Nucleus accumbens (tissue), 56 donors: ENCODE results near the gene OR2D3.
"Not testable (repeated sequence)": the region's sequence is repeated elsewhere in the genome, so short reads cannot be mapped to it uniquely, and the experiment has no call there.

Experiments used
- DNase-seq, 56 donors: peaks; one replicate each; lab custom pipeline; 2025; lab: John Stamatoyannopoulos, UW

OR2D3 gene

DNA sequence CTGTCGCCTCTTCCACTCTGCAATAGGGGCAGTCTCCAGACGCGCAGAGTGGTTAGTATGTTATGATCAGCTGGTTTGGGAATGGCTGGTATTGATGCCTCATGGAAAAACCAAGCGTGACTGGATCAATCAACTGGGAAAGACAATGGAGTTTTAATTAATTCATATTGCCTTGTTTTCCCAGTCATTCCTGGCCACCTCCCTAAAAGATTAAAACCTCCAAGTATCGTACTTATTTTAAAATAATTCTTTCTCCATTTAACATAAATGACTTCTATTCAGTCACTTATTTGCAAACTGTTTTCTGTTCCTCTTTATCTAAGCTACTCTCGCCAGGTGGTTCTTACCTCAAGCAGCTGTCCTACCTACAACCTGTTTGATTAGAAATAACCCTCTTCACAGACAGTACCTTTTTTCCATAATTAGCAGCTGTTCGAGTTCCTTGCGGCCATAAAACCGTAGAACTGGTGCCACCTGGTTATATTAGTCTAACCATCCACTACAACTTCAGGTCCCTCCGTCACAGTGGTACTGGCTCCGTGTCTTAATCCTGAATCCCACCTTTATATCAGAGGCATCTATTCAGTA lies 6.3 kb downstream of the OR2D3 start:
- peak in 1 of 56 donors; percentile 14 for DNase-seq

GRCh38 chr11:6928916-6929315 lies 8.1 kb downstream of the OR2D3 start:
- DNase-seq, result no peak

DNA sequence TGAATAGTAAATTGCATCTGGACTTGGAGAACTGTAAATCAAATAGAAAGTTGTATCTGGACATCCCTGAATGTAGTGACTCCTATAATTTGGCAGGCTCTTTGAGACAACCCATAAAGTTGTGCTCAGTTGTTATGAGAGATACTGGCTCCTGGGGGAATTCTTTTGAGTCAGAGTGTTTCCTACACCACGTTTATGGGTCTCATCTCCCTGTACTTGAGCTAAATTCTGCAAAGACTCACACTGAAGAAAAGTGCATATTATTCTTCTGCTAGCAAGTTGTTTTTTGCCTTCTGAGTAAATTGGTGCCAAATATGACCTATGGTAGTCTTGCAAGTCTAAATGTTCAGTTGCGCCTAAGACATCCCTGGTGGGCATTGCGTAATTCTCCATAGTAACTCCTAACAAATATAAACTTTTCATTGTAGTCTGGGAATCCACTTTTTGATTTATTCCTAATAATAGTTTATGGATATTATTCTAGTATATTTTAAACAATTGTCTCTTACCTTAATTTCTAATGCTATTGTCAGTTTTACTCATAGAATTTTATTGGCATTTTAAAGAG lies 10.4 kb downstream of the OR2D3 start:
- DNase-seq, result no peak

DNA sequence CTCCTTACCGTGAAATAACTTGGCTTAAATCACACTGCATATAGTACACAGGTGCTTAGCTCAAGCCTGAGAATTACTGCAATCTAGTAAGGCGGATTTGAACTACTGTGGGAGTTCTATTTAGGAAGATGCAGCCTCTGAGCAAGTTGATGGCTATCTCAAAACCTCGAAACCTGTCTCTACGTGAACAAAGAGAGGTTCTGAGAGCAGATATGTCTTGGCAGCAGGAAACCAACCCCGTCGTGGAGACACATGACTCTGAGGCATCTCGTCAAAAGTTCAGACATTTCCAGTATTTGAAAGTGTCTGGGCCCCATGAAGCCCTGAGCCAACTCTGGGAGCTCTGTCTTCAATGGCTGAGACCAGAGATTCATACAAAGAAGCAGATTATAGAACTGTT lies 11.3 kb downstream of the OR2D3 start:
- no peak for DNase-seq

DNA sequence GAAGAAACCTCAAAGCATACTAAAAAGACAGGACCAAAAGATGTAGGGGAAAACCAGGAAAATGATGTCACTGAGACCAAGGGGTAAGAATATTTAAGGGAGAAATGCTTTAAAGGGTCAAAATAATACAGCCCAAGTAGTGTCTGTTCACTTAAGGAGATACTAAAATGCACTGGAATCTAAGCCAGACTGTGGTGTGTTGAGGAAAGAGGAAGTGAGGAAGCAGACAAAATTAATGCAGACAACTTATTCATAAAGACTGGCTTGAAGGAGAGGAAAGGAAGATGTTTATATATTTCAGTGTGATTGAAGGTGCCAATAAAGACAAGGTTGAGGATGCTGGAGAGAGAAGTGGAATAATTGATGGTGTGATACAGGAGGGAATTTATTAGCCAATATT lies 21.2 kb downstream of the OR2D3 start:
- no peak for DNase-seq

DNA sequence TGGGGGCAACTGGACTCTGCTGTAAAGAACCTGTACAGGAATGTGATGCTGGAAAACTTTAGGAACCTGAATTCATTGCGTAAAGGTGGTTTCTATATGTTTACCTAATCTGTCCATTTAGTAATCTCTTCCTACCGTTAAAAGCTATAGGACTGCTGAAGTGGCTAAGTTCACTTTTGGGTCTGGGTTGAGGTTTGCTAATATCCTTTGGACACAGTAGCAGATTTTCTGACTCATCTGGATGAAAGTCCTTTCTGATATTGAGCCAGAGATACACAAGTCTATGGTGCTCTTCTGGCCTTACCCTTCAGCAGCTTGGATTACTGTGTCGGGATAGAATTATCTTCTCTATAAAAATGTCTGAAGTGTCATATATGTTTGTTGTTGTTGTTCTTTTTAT lies 22.3 kb downstream of the OR2D3 start:
- no peak for DNase-seq

DNA sequence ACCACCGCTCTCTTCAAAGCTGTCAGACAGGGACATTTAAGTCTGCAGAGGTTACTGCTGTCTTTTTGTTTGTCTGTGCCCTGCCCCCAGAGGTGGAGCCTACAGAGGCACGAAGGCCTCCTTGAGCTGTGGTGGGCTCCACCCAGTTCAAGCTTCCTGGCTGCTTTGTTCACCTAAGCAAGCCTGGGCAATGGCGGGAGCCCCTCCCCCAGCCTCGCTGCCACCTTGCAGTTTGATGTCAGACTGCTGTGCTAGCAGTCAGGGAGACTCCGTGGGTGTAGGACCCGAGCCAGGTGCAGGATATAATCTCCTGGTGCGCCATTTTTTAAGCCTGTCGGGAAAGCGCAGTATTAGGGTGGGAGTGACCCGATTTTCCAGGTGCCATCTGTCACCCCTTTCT lies 33.4 kb downstream of the OR2D3 start:
- not testable (repeated sequence) for DNase-seq

- no peak for DNase-seq
Observed at GRCh38 chr11:6962141-6962540, 41.3 kb downstream of the OR2D3 start.

GRCh38 chr11:6962673-6963072 lies 41.9 kb downstream of the OR2D3 start:
- DNase-seq, result no peak

DNA sequence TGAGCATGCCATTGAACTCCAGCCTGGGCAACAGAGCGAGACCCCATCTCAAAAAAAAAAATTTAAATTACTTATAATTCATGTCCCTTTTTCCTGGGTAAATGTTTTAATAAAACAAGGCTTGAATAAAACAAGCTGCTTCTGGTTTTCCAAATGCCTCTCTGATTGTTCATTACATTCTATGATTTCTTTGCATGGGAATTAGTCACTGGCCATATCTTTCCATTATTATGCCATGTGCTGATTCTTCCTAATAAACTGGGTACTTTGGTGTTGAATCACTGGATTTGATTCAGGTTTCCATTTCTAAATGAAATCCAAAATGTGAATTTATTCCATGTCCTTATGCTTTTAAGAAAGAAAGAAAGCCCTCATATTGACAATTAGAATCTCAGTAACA lies 48.0 kb downstream of the OR2D3 start:
- no peak for DNase-seq

DNA sequence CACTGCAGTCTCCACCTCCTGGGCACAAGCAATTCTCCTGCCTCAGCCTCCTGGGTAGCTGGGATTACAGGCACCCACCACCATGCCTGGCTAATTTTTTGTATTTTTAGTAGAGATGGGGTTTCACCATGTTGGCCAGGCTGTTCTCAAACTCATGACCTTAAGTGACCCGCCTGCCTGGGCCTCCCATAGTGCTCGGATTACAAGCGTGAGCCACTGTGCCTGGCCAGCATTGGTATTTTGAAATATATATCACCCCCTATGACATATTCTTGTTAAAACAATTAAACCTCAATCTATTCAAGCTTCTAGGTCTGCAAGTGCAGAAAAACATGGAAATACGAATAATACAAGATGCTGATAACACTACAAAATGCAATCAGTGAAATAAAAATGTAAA lies 49.1 kb downstream of the OR2D3 start:
- not testable (repeated sequence) for DNase-seq
